Calu3 (cell line): ENCODE data around the gene SIAH1. TPM values are rescaled to one million over a fixed set of nuclear protein-coding genes. Genes with fewer than 3 reads are reported as not detected.
"Not testable (repeated sequence)": the region's sequence is repeated elsewhere in the genome, so short reads cannot be mapped to it uniquely, and the experiment has no call there.

Source experiments
- BruUV-seq: library from RNA; stranded (reverse); fragments of 400-500 nt; replicated peaks from 2 replicates; lab custom pipeline; 2021; lab: Mats Ljungman, UMichigan
- CTCF ChIA-PET: fragments of 300-600 bp; sonication (Branson Sonifier 250); formaldehyde crosslinking; loops from one replicate; lab custom pipeline; 2022; ENCODE audit warnings: antibody characterized with exemption; lab: Charles Lee
- DNase-seq: peaks from one replicate; pipeline ENCODE4 v3.0.0; 2022
- H3K27ac Mint-ChIP-seq: one replicate; pipeline ENCODE4 v1.8.0; 2022; ENCODE audit warnings: mixed read lengths; ENCODE audit not compliant: unreplicated experiment
- H3K27me3 Mint-ChIP-seq: one replicate; pipeline ENCODE4 v1.8.0; 2022; ENCODE audit warnings: mixed read lengths; ENCODE audit not compliant: unreplicated experiment
- H3K36me3 Mint-ChIP-seq: one replicate; pipeline ENCODE4 v1.8.0; 2022; ENCODE audit warnings: mild to moderate bottlenecking, moderate library complexity, mixed read lengths; ENCODE audit not compliant: insufficient read depth, unreplicated experiment
- H3K4me1 Mint-ChIP-seq: one replicate; pipeline ENCODE4 v1.8.0; 2022; ENCODE audit warnings: mild to moderate bottlenecking, low read depth, mixed read lengths; ENCODE audit not compliant: unreplicated experiment
- H3K4me3 Mint-ChIP-seq: one replicate; pipeline ENCODE4 v1.8.0; 2022; ENCODE audit warnings: mild to moderate bottlenecking, low read depth, moderate library complexity, mixed read lengths; ENCODE audit not compliant: unreplicated experiment
- H3K9me3 Mint-ChIP-seq: one replicate; pipeline ENCODE4 v1.8.0; 2022; ENCODE audit warnings: low read depth, mixed read lengths; ENCODE audit not compliant: unreplicated experiment
- CTCF ChIP-seq: fragments of 200-600 bp; IDR thresholded peaks from one replicate; pipeline ENCODE4 v1.8.0; 2022; ENCODE audit warnings: antibody characterized with exemption; ENCODE audit not compliant: unreplicated experiment
- intact Hi-C: fragments of 100-400 bp; cut with micrococcal nuclease; formaldehyde crosslinking; loops from one replicate; pipeline ENCODE4 v1.10.0; 2022; ENCODE audit not compliant: unreplicated experiment
- total RNA-seq: library from RNA; stranded (reverse); gene quantifications from 2 replicates; pipeline ENCODE4 v1.2.3, GENCODE V29; 2022

SIAH1 gene
- total RNA-seq, 1 experiment from 2014 or later = 32.3 TPM

GRCh38 chr16:48371393-48371780 is 13.8 kb downstream of the SIAH1 start:
- no peak for TF ChIP-seq CTCF
- Mint-ChIP-seq H3K27ac (no peak overlapping the region), H3K36me3 (peaks cover 14% of the 10 kb centered on the region), H3K4me1 (peaks cover 29% of the 10 kb centered on the region), H3K4me3 (no peak overlapping the region), H3K27me3 (no peaks in the 10 kb centered on the region), H3K9me3 (no peaks in the 10 kb centered on the region)
- no peak for DNase-seq
- CTCF ChIA-PET = no interaction called here
- no TSS peak for BruUV-seq
- intact Hi-C loops = no loop called here

GRCh38 chr16:48370668-48371392 is 14.4 kb downstream of the SIAH1 start:
- H3K4me3 Mint-ChIP-seq, CTCF ChIA-PET, intact Hi-C loops, H3K27me3 Mint-ChIP-seq, H3K27ac Mint-ChIP-seq, DNase-seq, H3K9me3 Mint-ChIP-seq, BruUV-seq: not testable (repeated sequence)
- peaks cover 34% of the 10 kb centered on the region for H3K4me1 Mint-ChIP-seq
- peaks cover 19% of the 10 kb centered on the region for H3K36me3 Mint-ChIP-seq

GRCh38 chr16:48370229-48370628 is 15.0 kb downstream of the SIAH1 start:
- no TSS peak for BruUV-seq
- intact Hi-C loops = no loop called here
- Mint-ChIP-seq H3K27ac (no peak overlapping the region), H3K4me1 (peaks cover 38% of the 10 kb centered on the region), H3K4me3 (no peak overlapping the region), H3K27me3 (no peaks in the 10 kb centered on the region), H3K36me3 (peaks cover 25% of the 10 kb centered on the region), H3K9me3 (no peaks in the 10 kb centered on the region)
- no peak for DNase-seq
- CTCF ChIA-PET = interaction anchor here (0.7 kb wide), 1 partner anchor 19 kb away, joined by 4 read pairs; no protein-coding TSS in a partner anchor
- TF ChIP-seq CTCF = no peak

GRCh38 chr16:48369765-48370164 is 15.4 kb downstream of the SIAH1 start:
- CTCF ChIA-PET = interaction anchor here (0.7 to 1.2 kb wide), 2 partner anchors 16 to 19 kb away, joined by 3 to 4 read pairs; no protein-coding TSS in a partner anchor
- Mint-ChIP-seq H3K9me3 (no peaks in the 10 kb centered on the region), H3K36me3 (peaks cover 30% of the 10 kb centered on the region), H3K27me3 (no peaks in the 10 kb centered on the region), H3K27ac (no peak overlapping the region), H3K4me3 (no peak overlapping the region), H3K4me1 (peaks cover 43% of the 10 kb centered on the region)
- BruUV-seq = no TSS peak
- no peak for TF ChIP-seq CTCF
- DNase-seq = no peak
- intact Hi-C loops = no loop called here
